Gastrocnemius medialis (tissue), 4 donors: ENCODE measurements around the gene EIPR1.

Source experiments
- POLR2A ChIP-seq, 2 donors: fragments of 450-650 bp; IDR thresholded peaks; one replicate each; pipeline ENCODE4 v1.6.1; 2017; ENCODE audit warnings: antibody characterized with exemption in 2 of 2, mild to moderate bottlenecking in 2 of 2, moderate library complexity in 2 of 2
- TF ChIP-seq, protein P1 (sequence below), 5 experiments: fragments of 450-650 bp in 3 of 5; fragments of 200-600 bp in 2 of 5; sonication (generic) in 2 of 5; IDR thresholded peaks in 4 of 5; conservative IDR thresholded peaks in 1 of 5; 1 replicate in 4 of 5; 2 replicates in 1 of 5; pipeline ENCODE4 v1.5.1; 2016 to 2019; ENCODE audit warnings: antibody characterized with exemption in 5 of 5, mild to moderate bottlenecking in 3 of 5, moderate library complexity in 3 of 5

DNA sequence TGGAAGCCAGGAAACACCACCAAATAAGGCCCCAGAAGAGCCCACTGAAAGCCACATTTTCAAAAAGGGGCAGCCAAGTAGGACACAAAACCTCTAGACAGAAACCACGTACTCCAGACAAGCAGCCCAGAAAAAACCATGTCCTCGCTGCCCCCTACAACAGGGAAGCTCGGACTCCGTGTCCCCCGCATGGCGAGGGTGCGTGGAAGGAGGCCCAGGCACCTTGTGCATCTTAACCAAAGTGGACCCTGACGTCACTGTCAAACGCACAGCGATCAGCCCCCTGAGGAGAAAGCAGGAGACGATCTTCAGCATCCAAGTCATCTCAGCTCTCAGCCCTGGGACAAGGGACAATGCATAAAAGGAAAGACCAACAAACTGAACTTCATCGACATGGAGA is 168.4 kb downstream of the EIPR1 start:
- TF ChIP-seq POLR2A (IDR thresholded peaks at IDR 0.05): no peak
- TF ChIP-seq, protein P1, sequence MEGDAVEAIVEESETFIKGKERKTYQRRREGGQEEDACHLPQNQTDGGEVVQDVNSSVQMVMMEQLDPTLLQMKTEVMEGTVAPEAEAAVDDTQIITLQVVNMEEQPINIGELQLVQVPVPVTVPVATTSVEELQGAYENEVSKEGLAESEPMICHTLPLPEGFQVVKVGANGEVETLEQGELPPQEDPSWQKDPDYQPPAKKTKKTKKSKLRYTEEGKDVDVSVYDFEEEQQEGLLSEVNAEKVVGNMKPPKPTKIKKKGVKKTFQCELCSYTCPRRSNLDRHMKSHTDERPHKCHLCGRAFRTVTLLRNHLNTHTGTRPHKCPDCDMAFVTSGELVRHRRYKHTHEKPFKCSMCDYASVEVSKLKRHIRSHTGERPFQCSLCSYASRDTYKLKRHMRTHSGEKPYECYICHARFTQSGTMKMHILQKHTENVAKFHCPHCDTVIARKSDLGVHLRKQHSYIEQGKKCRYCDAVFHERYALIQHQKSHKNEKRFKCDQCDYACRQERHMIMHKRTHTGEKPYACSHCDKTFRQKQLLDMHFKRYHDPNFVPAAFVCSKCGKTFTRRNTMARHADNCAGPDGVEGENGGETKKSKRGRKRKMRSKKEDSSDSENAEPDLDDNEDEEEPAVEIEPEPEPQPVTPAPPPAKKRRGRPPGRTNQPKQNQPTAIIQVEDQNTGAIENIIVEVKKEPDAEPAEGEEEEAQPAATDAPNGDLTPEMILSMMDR (IDR thresholded peaks at IDR 0.05 in 4 of 5, conservative IDR thresholded peaks at IDR 0.05 in 1 of 5): no peak
